Measurements from ENCODE around the gene OPCML.

- TF ChIP-seq CTCF (conservative IDR thresholded peaks at IDR 0.05) = no peak
- TF ChIP-seq EZH2 (IDR thresholded peaks at IDR 0.05; ENCODE audit: low read depth) = no peak
Measured at GRCh38 chr11:132531921-132532320, 1000.4 kb downstream of the OPCML start.

Data from PC-9 (cell line).